Small intestine (tissue), 7 donors: Measurements from ENCODE around the gene SOCS3. TPM values are rescaled to one million over a fixed set of nuclear protein-coding genes. Genes with fewer than 3 reads are reported as not detected.
"Not testable (repeated sequence)": the region's sequence is repeated elsewhere in the genome, so short reads cannot be mapped to it uniquely, and the experiment has no call there.

Source experiments
- DNase-seq, 2 donors: peaks; one replicate each; pipeline versions ENCODE4 v3.0.0 to v3.0.0-alpha.2; 2013
- FAIRE-seq: peaks from 2 replicates; lab custom pipeline; 2012; peaks lifted over from hg19 to GRCh38; lab: Jason Lieb, UNC
- H3K27ac ChIP-seq, 3 donors: one replicate each; pipeline ENCODE4 v1.5.1; 2013; ENCODE audit warnings: low read length in 2 of 3, mild to moderate bottlenecking in 2 of 3, control low read depth in 1 of 3, inconsistent platforms in 1 of 3, low read depth in 1 of 3, moderate library complexity in 1 of 3
- H3K27me3 ChIP-seq, 3 donors: one replicate each; pipeline ENCODE4 v1.6.1; 2013; ENCODE audit warnings: low read length in 3 of 3, inconsistent platforms in 1 of 3; ENCODE audit not compliant: control insufficient read depth in 3 of 3, insufficient read depth in 3 of 3
- H3K36me3 ChIP-seq, 3 donors: one replicate each; pipeline ENCODE4 v1.6.1; 2013; ENCODE audit warnings: low read length in 3 of 3, inconsistent platforms in 1 of 3, low read depth in 1 of 3, mild to moderate bottlenecking in 1 of 3, moderate library complexity in 1 of 3; ENCODE audit not compliant: control insufficient read depth in 3 of 3, insufficient read depth in 2 of 3
- H3K4me1 ChIP-seq, 3 donors: one replicate each; pipeline ENCODE4 v1.6.1; 2013; ENCODE audit warnings: low read length in 2 of 3, inconsistent platforms in 1 of 3, low read depth in 1 of 3, mild to moderate bottlenecking in 1 of 3, moderate library complexity in 1 of 3; ENCODE audit not compliant: control insufficient read depth in 3 of 3, insufficient read depth in 2 of 3
- H3K4me3 ChIP-seq, 3 donors: one replicate each; pipeline ENCODE4 v1.5.1; 2013; ENCODE audit warnings: low read length in 3 of 3, control low read depth in 1 of 3, inconsistent platforms in 1 of 3, low read depth in 1 of 3, mild to moderate bottlenecking in 1 of 3, moderate library complexity in 1 of 3
- H3K9me3 ChIP-seq, 2 donors: one replicate each; pipeline ENCODE4 v1.6.1; 2013; ENCODE audit warnings: low read depth in 1 of 2, low read length in 1 of 2; ENCODE audit not compliant: control insufficient read depth in 2 of 2, insufficient read depth in 1 of 2
- WGBS, 3 donors: extraction: QIAGEN DNeasy Blood & Tissue Kit; methylation state at CpG; one replicate each; pipeline ENCODE4 v1.1.7; 2013; 5-methylcytosine and 5-hydroxymethylcytosine counted together
- polyA plus RNA-seq, 4 donors: library from polyadenylated mRNA; stranded (reverse) in 3 of 4; unstranded in 1 of 4; fragments of 200-250 nt in 3 of 4; fragments of 120-200 nt in 1 of 4; gene quantifications; one replicate each; pipeline versions ENCODE4 v1.2.1 to v1.2.3, GENCODE V29; 2013
- donor health status: healthy with polysubstance abuse.
- donor health status: control.
- donor health status: control.
- donor health status: Bipolar disorder and iron deficiency.
- donor health status: healthy.

SOCS3 gene
- polyA plus RNA-seq, 4 donors: 3.4 to 67.3 (median 17.2) TPM

- H3K27me3 ChIP-seq: peaks cover 0 to 36% (median 0%) of the 10 kb centered on the region in 3 donors
- 73 to 82% (median 78%) methylated on average over 10 of the region's 10 CpGs for WGBS, 3 donors
- no peaks in the 10 kb centered on the region for H3K9me3 ChIP-seq
- peak overlapping the region in 1 of 3 donors; percentile 3 for H3K27ac ChIP-seq
- FAIRE-seq: no peak
- peaks cover 2 to 21% (median 3%) of the 10 kb centered on the region in 3 donors for H3K4me1 ChIP-seq
- H3K36me3 ChIP-seq: no peaks in the 10 kb centered on the region
- no peak for DNase-seq
- H3K4me3 ChIP-seq: no peak overlapping the region
These were observed 19.5 kb downstream of the SOCS3 start for GRCh38 chr17:78340183-78340955.

GRCh38 chr17:78338486-78339259 lies 21.2 kb downstream of the SOCS3 start:
- Histone ChIP-seq H3K4me1 (peaks cover 2 to 20% (median 3%) of the 10 kb centered on the region in 3 donors), H3K27ac (peak overlapping the region in 2 of 3 donors; percentile 52 to 89), H3K4me3 (no peak overlapping the region), H3K27me3 (peaks cover 0 to 25% (median 0%) of the 10 kb centered on the region in 3 donors), H3K36me3 (no peaks in the 10 kb centered on the region), H3K9me3 (no peaks in the 10 kb centered on the region)
- FAIRE-seq: no peak
- peak; percentile 80 to 94 for DNase-seq
- WGBS, 3 donors: 9 to 43% (median 21%) methylated on average over 11 of the region's 11 CpGs

DNA sequence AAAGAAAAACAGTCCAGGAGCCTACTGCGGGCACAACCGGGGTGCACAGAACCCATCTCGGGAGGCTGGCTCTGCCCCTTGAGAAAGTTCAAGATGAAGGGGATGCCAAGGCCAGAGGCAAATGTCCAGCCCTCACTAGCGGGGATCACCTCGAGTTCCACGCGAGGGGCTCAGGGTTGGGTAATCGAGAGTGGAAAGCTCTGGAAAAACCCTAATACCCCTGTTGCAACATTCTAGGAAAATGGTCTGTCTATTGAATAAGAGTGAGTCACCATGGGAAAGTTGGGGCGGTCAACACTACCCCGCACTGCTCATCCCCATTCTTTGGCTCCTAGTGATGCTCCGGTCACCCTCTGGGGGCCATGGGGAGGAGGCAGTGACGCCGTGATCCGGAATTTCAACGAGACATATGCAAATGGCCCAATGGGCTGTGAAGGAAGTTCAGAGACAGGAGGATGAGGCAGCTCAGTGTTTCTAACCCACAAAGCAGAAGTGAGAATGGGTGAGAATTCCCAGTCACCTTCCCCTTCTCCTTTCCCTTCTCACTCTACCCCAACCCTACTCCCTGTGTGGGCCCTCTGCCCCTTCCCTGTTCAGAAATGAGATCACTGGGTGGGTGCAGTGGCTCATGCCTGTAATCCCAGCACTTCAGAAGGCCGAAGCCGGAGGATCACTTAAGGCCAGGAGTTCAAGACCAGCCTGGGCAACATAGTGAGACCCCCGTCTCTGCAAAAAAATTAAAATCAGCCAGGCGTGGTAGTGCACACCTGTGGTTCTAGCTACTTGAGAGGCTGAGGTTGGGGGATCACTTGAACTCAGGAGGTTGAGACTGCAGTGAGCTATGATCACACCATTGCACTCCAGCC lies 22.4 kb downstream of the SOCS3 start:
- no peak for FAIRE-seq
- peaks cover 2 to 9% (median 3%) of the 10 kb centered on the region in 3 donors for H3K4me1 ChIP-seq
- peak overlapping the region in 1 of 3 donors; percentile 3 for H3K27ac ChIP-seq
- H3K27me3 ChIP-seq: peaks cover 0 to 13% (median 0%) of the 10 kb centered on the region in 3 donors
- no peaks in the 10 kb centered on the region for H3K36me3 ChIP-seq
- WGBS, 3 donors: 86 to 93% (median 89%) methylated on average over 19 of the region's 19 CpGs
- no peak for DNase-seq
- H3K4me3 ChIP-seq: no peak overlapping the region
- H3K9me3 ChIP-seq: no peaks in the 10 kb centered on the region

- H3K9me3 ChIP-seq: no peaks in the 10 kb centered on the region
- FAIRE-seq: no peak
- H3K36me3 ChIP-seq: no peaks in the 10 kb centered on the region
- peaks cover 0 to 4% (median 3%) of the 10 kb centered on the region in 3 donors for H3K4me1 ChIP-seq
- WGBS, 3 donors: 85 to 91% (median 89%) methylated on average over 11 of the region's 11 CpGs
- H3K27me3 ChIP-seq: peaks cover 0 to 2% (median 0%) of the 10 kb centered on the region in 3 donors
- H3K27ac ChIP-seq: no peak overlapping the region
- no peak for DNase-seq
- no peak overlapping the region for H3K4me3 ChIP-seq
These were observed 24.7 kb downstream of the SOCS3 start for GRCh38 chr17:78335209-78335608.

- DNase-seq (no peak), FAIRE-seq (no peak)
- no peaks in the 10 kb centered on the region for H3K4me1 ChIP-seq
- H3K4me3 ChIP-seq: no peak overlapping the region
- peaks cover 0 to 2% (median 0%) of the 10 kb centered on the region in 3 donors for H3K27me3 ChIP-seq
- no peaks in the 10 kb centered on the region for H3K9me3 ChIP-seq
- WGBS, 3 donors: 63 to 71% (median 64%) methylated on average over 4 of the region's 4 CpGs
- H3K36me3 ChIP-seq: no peaks in the 10 kb centered on the region
- H3K27ac ChIP-seq: no peak overlapping the region
These were observed 26.9 kb downstream of the SOCS3 start for GRCh38 chr17:78332991-78333390.

GRCh38 chr17:78331355-78331754 lies 28.5 kb downstream of the SOCS3 start:
- H3K9me3 ChIP-seq, FAIRE-seq, H3K4me1 ChIP-seq, H3K36me3 ChIP-seq, H3K27ac ChIP-seq, H3K27me3 ChIP-seq, DNase-seq, H3K4me3 ChIP-seq: not testable (repeated sequence)
- 83 to 85% (median 84%) methylated on average over 12 of the region's 12 CpGs for WGBS, 3 donors

DNA sequence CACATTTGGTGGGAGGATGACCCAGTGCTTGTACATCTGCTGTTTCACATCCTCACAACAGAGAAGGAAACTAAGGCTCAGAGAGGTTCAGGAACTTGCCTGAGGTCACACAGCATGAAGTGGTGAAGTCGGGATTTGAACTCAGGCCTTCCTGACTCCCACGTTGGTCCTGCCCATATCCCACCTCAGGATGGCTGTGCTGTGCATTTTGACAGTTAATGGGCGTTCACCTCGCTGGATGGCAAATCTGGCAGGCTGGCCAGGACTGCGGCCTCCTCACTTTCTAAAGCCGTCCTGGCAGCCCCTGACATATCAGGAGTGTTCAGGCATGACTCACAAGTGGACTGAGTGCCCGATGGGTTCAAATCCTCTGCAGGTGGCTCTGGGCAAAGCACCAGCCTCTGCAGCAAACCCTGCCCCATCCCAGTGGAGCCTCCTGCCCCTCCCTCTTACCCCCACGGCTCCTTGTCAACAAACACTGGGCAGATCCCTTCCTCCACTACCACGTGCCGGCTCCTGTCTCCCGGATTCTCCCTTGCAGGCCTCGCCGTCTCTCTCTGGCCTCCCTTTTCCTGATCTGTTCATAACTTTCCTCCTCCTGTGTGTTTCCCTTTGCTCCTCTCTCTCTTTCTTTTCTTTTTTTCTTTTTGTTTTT lies 29.2 kb downstream of the SOCS3 start:
- H3K4me1 ChIP-seq: no peaks in the 10 kb centered on the region
- DNase-seq: peak in 1 of 2 donors; percentile 64
- H3K36me3 ChIP-seq: no peaks in the 10 kb centered on the region
- no peak overlapping the region for H3K4me3 ChIP-seq
- no peaks in the 10 kb centered on the region for H3K9me3 ChIP-seq
- H3K27ac ChIP-seq: no peak overlapping the region
- no peak for FAIRE-seq
- peaks cover 0 to 2% (median 0%) of the 10 kb centered on the region in 3 donors for H3K27me3 ChIP-seq
- 21 to 62% (median 39%) methylated on average over 13 of the region's 13 CpGs for WGBS, 3 donors
